Mesenteric fat pad (tissue), 1 donor: Measurements from ENCODE around the gene C2CD4A. TPM values are rescaled to one million over a fixed set of nuclear protein-coding genes. Genes with fewer than 3 reads are reported as not detected.

ENCODE experiments used
- DNase-seq: peaks from one replicate; pipeline ENCODE4 v3.0.0-alpha.2; 2020; ENCODE audit warnings: low spot score
- total RNA-seq: library from RNA; stranded (reverse); fragmentation: NEBNext Ultra II Directional; extraction: Animal tissue kit (Norgen Biotek cat#: 25700); gene quantifications from one replicate; pipeline ENCODE4 v1.2.1, GENCODE V29; 2021
- donor health status: DM: yes; HTN: yes; CAD: no.

C2CD4A gene
- total RNA-seq, 1 donor from 2014 or later: not detected

GRCh38 chr15:62093809-62094208 lies 27.0 kb downstream of the C2CD4A start:
- no peak for DNase-seq

GRCh38 chr15:62094388-62094787 lies 27.6 kb downstream of the C2CD4A start:
- no peak for DNase-seq

GRCh38 chr15:62099094-62099601 lies 32.4 kb downstream of the C2CD4A start:
- DNase-seq: no peak

GRCh38 chr15:62103431-62103830 lies 36.7 kb downstream of the C2CD4A start:
- DNase-seq: no peak

- DNase-seq: no peak
These were observed 37.6 kb downstream of the C2CD4A start for GRCh38 chr15:62104401-62104800.

- no peak for DNase-seq
These were observed 38.1 kb downstream of the C2CD4A start for GRCh38 chr15:62104846-62105245.

GRCh38 chr15:62105266-62105665 lies 38.5 kb downstream of the C2CD4A start:
- DNase-seq: no peak

GRCh38 chr15:62106096-62106495 lies 39.3 kb downstream of the C2CD4A start:
- no peak for DNase-seq

GRCh38 chr15:62107571-62108121 lies 40.9 kb downstream of the C2CD4A start:
- DNase-seq: no peak

- no peak for DNase-seq
These were observed 41.6 kb downstream of the C2CD4A start for GRCh38 chr15:62108411-62108810.

- no peak for DNase-seq
These were observed 42.7 kb downstream of the C2CD4A start for GRCh38 chr15:62109437-62109836.

- DNase-seq: no peak
These were observed 43.4 kb downstream of the C2CD4A start for GRCh38 chr15:62109982-62110851.

- no peak for DNase-seq
These were observed 45.3 kb downstream of the C2CD4A start for GRCh38 chr15:62112081-62112480.

- DNase-seq: no peak
These were observed 46.1 kb downstream of the C2CD4A start for GRCh38 chr15:62112616-62113593.

GRCh38 chr15:62115847-62116246 lies 49.1 kb downstream of the C2CD4A start:
- no peak for DNase-seq

- DNase-seq: no peak
These were observed 51.9 kb downstream of the C2CD4A start for GRCh38 chr15:62118520-62119226.

GRCh38 chr15:62119227-62119864 lies 52.6 kb downstream of the C2CD4A start:
- no peak for DNase-seq

- DNase-seq: no peak
These were observed 53.1 kb downstream of the C2CD4A start for GRCh38 chr15:62119874-62120273.
